ENCODE results near the gene PRDM11. TPM values are rescaled to one million over a fixed set of nuclear protein-coding genes. Genes with fewer than 3 reads are reported as not detected.

PRDM11 gene
- total RNA-seq, 1 experiment from 2014 or later: 12.6 TPM

GRCh38 chr11:45188127-45188526 lies 41.7 kb downstream of the PRDM11 start:
- Histone ChIP-seq H3K27me3 (replicated peaks; ENCODE audit: insufficient read depth, low read depth, low read length, poor library complexity) (no peaks in the 10 kb centered on the region), H3K9me3 (ENCODE audit: low read depth, low read length, poor library complexity, severe bottlenecking) (no peaks in the 10 kb centered on the region), H3K4me3 (ENCODE audit: low read depth, low read length, poor library complexity, severe bottlenecking) (no peak overlapping the region), H3K27ac (ENCODE audit: low read depth, low read length, poor library complexity, severe bottlenecking) (no peak overlapping the region), H3K36me3 (ENCODE audit: insufficient read depth, low read length, poor library complexity, severe bottlenecking) (no peaks in the 10 kb centered on the region), H3K4me1 (ENCODE audit: insufficient read depth, low read length, poor library complexity, severe bottlenecking) (no peaks in the 10 kb centered on the region)
- ChIA-PET POLR2A (ENCODE audit: low non-redundant PET) (no interaction called here), CTCF (no interaction called here)
- TF ChIP-seq EZH2 (IDR thresholded peaks at IDR 0.05; ENCODE audit: borderline replicate concordance, low read depth, low read length, poor library complexity, severe bottlenecking): no peak
- no peak for TF ChIP-seq CTCF (conservative IDR thresholded peaks at IDR 0.05; ENCODE audit: low read depth, low read length)
- intact Hi-C loops (cut with micrococcal nuclease; ENCODE audit: unreplicated experiment): no loop called here
- BruUV-seq (replicated peaks): no TSS peak
- DNase-seq (ENCODE audit: low spot score): no peak

- ChIA-PET CTCF (interaction anchor here (1.2 kb wide), 1 partner anchor 44 kb away, joined by 3 read pairs; no protein-coding TSS in a partner anchor), POLR2A (ENCODE audit: low non-redundant PET) (no interaction called here)
- no TSS peak for BruUV-seq (replicated peaks)
- no peak overlapping the region for H3K4me3 ChIP-seq (ENCODE audit: low read depth, low read length, poor library complexity, severe bottlenecking)
- intact Hi-C loops (cut with micrococcal nuclease; ENCODE audit: unreplicated experiment): no loop called here
- no peaks in the 10 kb centered on the region for H3K27me3 ChIP-seq (replicated peaks; ENCODE audit: insufficient read depth, low read depth, low read length, poor library complexity)
- no peaks in the 10 kb centered on the region for H3K9me3 ChIP-seq (ENCODE audit: low read depth, low read length, poor library complexity, severe bottlenecking)
- no peaks in the 10 kb centered on the region for H3K36me3 ChIP-seq (ENCODE audit: insufficient read depth, low read length, poor library complexity, severe bottlenecking)
- H3K27ac ChIP-seq (ENCODE audit: low read depth, low read length, poor library complexity, severe bottlenecking): no peak overlapping the region
- H3K4me1 ChIP-seq (ENCODE audit: insufficient read depth, low read length, poor library complexity, severe bottlenecking): no peaks in the 10 kb centered on the region
- TF ChIP-seq CTCF (conservative IDR thresholded peaks at IDR 0.05; ENCODE audit: low read depth, low read length) (no peak), EZH2 (IDR thresholded peaks at IDR 0.05; ENCODE audit: borderline replicate concordance, low read depth, low read length, poor library complexity, severe bottlenecking) (no peak)
- no peak for DNase-seq (ENCODE audit: low spot score)
Measured at GRCh38 chr11:45189230-45189629, 42.8 kb downstream of the PRDM11 start.

GRCh38 chr11:45193695-45194094 lies 47.3 kb downstream of the PRDM11 start:
- BruUV-seq (replicated peaks): no TSS peak
- TF ChIP-seq CTCF (conservative IDR thresholded peaks at IDR 0.05; ENCODE audit: low read depth, low read length) (no peak), EZH2 (IDR thresholded peaks at IDR 0.05; ENCODE audit: borderline replicate concordance, low read depth, low read length, poor library complexity, severe bottlenecking) (no peak)
- Histone ChIP-seq H3K4me3 (ENCODE audit: low read depth, low read length, poor library complexity, severe bottlenecking) (no peak overlapping the region), H3K36me3 (ENCODE audit: insufficient read depth, low read length, poor library complexity, severe bottlenecking) (no peaks in the 10 kb centered on the region), H3K27ac (ENCODE audit: low read depth, low read length, poor library complexity, severe bottlenecking) (no peak overlapping the region), H3K27me3 (replicated peaks; ENCODE audit: insufficient read depth, low read depth, low read length, poor library complexity) (no peaks in the 10 kb centered on the region), H3K4me1 (ENCODE audit: insufficient read depth, low read length, poor library complexity, severe bottlenecking) (no peaks in the 10 kb centered on the region), H3K9me3 (ENCODE audit: low read depth, low read length, poor library complexity, severe bottlenecking) (no peaks in the 10 kb centered on the region)
- no peak for DNase-seq (ENCODE audit: low spot score)
- CTCF ChIA-PET: no interaction called here
- POLR2A ChIA-PET (ENCODE audit: low non-redundant PET): no interaction called here
- intact Hi-C loops (cut with micrococcal nuclease; ENCODE audit: unreplicated experiment): no loop called here

Measured in A673 (cell line).